Activated CD8-positive, alpha-beta T cell treated with anti-CD3 and anti-CD28 coated beads for 36 hours (primary cell): Measurements from ENCODE around the gene TRAPPC1. TPM values are rescaled to one million over a fixed set of nuclear protein-coding genes. Genes with fewer than 3 reads are reported as not detected.

Source experiments
- ATAC-seq: fragments of 200-7000 bp; cut with Tn5 transposase; one replicate; pipeline ENCODE4 v1.10.0; 2021; ENCODE audit warnings: mild to moderate bottlenecking, moderate library complexity
- CTCF ChIA-PET: fragments of 350-600 bp; sonication (Branson Sonifier 250); formaldehyde crosslinking; loops from one replicate; lab custom pipeline; 2021; ENCODE audit warnings: antibody characterized with exemption; lab: Charles Lee
- POLR2A ChIA-PET: fragments of 350-600 bp; sonication (Branson Sonifier 250); formaldehyde crosslinking; loops from one replicate; lab custom pipeline; 2021; ENCODE audit warnings: antibody characterized with exemption; lab: Charles Lee
- DNase-seq: peaks from one replicate; pipeline ENCODE4 v3.0.0-alpha.2; 2020
- H3K27ac Mint-ChIP-seq: one replicate; pipeline ENCODE4 v1.8.0; 2021; ENCODE audit warnings: mild to moderate bottlenecking, mixed read lengths
- H3K27me3 Mint-ChIP-seq: one replicate; pipeline ENCODE4 v1.8.0; 2021; ENCODE audit warnings: mixed read lengths
- H3K36me3 Mint-ChIP-seq: one replicate; pipeline ENCODE4 v1.8.0; 2021; ENCODE audit warnings: low read depth, mixed read lengths
- H3K4me1 Mint-ChIP-seq: one replicate; pipeline ENCODE4 v1.8.0; 2021; ENCODE audit warnings: low read depth, mixed read lengths
- H3K4me3 Mint-ChIP-seq: one replicate; pipeline ENCODE4 v1.8.0; 2021; ENCODE audit warnings: mild to moderate bottlenecking, moderate library complexity, mixed read lengths
- H3K9me3 Mint-ChIP-seq: one replicate; pipeline ENCODE4 v1.8.0; 2021; ENCODE audit warnings: mixed read lengths
- CTCF ChIP-seq: fragments of 200-600 bp; IDR thresholded peaks from one replicate; pipeline ENCODE4 v1.8.0; 2022; ENCODE audit warnings: antibody characterized with exemption, mild to moderate bottlenecking
- intact Hi-C: fragments of 100-400 bp; cut with micrococcal nuclease; formaldehyde crosslinking; loops from one replicate; pipeline ENCODE4 v1.10.0; 2022
- total RNA-seq, 2 experiments: library from RNA; stranded (reverse); gene quantifications; one replicate each; pipeline ENCODE4 v1.2.3, GENCODE V29; 2021

TRAPPC1 gene
- total RNA-seq, 2 experiments from 2014 or later = 140 to 143 TPM

- Mint-ChIP-seq H3K9me3 (no peaks in the 10 kb centered on the region), H3K36me3 (peaks cover 10% of the 10 kb centered on the region), H3K27ac (peak overlapping the region; percentile 83), H3K27me3 (no peaks in the 10 kb centered on the region), H3K4me3 (peak overlapping the region; percentile 69), H3K4me1 (peaks cover 6% of the 10 kb centered on the region)
- POLR2A ChIA-PET = interaction anchor here (1.7 kb wide), 1 partner anchor 199 kb away, joined by 3 read pairs; no protein-coding TSS in a partner anchor
- peak; percentile 30 for DNase-seq
- intact Hi-C loops = loop anchor here (5.0 kb wide), 1 partner anchor 42 kb away; no protein-coding TSS in a partner anchor
- CTCF ChIA-PET = no interaction called here
- no peak for TF ChIP-seq CTCF
- no peak for ATAC-seq
These were observed 47.0 kb downstream of the TRAPPC1 start for GRCh38 chr17:7884581-7885366.

- no peaks in the 10 kb centered on the region for H3K27me3 Mint-ChIP-seq
- peaks cover 5% of the 10 kb centered on the region for H3K36me3 Mint-ChIP-seq
- intact Hi-C loops = no loop called here
- DNase-seq (peak; percentile 72), ATAC-seq (no peak)
- TF ChIP-seq CTCF = no peak
- CTCF ChIA-PET = interaction anchor here (1.0 to 2.1 kb wide), 4 partner anchors 13 to 106 kb away, joined by 3 to 10 read pairs (median 6); no protein-coding TSS in a partner anchor
- H3K4me3 Mint-ChIP-seq = peak overlapping the region; percentile 70
- POLR2A ChIA-PET = interaction anchor here (0.6 to 2.1 kb wide), 6 partner anchors 11 to 125 kb away, joined by 3 to 12 read pairs (median 5); partner anchors contain the start of gene NAA38
- H3K4me1 Mint-ChIP-seq = no peaks in the 10 kb centered on the region
- no peaks in the 10 kb centered on the region for H3K9me3 Mint-ChIP-seq
- peak overlapping the region; percentile 88 for H3K27ac Mint-ChIP-seq
These were observed 47.9 kb downstream of the TRAPPC1 start for GRCh38 chr17:7883781-7884386.

GRCh38 chr17:7882629-7883028 lies 49.1 kb downstream of the TRAPPC1 start:
- DNase-seq (no peak), ATAC-seq (no peak)
- ChIA-PET CTCF (interaction anchor here (0.7 to 2.1 kb wide), 6 partner anchors 12 to 107 kb away, joined by 3 to 10 read pairs (median 3); no protein-coding TSS in a partner anchor), POLR2A (interaction anchor here (0.9 to 2.1 kb wide), 3 partner anchors 9 to 26 kb away, joined by 4 to 12 read pairs (median 8); partner anchors contain the start of gene NAA38)
- Mint-ChIP-seq H3K36me3 (peaks cover 5% of the 10 kb centered on the region), H3K4me1 (no peaks in the 10 kb centered on the region), H3K4me3 (no peak overlapping the region), H3K9me3 (no peaks in the 10 kb centered on the region), H3K27ac (no peak overlapping the region), H3K27me3 (no peaks in the 10 kb centered on the region)
- TF ChIP-seq CTCF = no peak
- intact Hi-C loops = no loop called here

- Mint-ChIP-seq H3K9me3 (no peaks in the 10 kb centered on the region), H3K27ac (no peak overlapping the region), H3K27me3 (no peaks in the 10 kb centered on the region), H3K36me3 (peaks cover 5% of the 10 kb centered on the region), H3K4me1 (peaks cover 2% of the 10 kb centered on the region), H3K4me3 (no peak overlapping the region)
- intact Hi-C loops = no loop called here
- ATAC-seq = no peak
- no peak for DNase-seq
- CTCF ChIA-PET = interaction anchor here (0.8 to 2.1 kb wide), 3 partner anchors 11 to 108 kb away, joined by 3 to 10 read pairs (median 8); no protein-coding TSS in a partner anchor
- POLR2A ChIA-PET = interaction anchor here (2.1 kb wide), 1 partner anchor 9 kb away, joined by 12 read pairs; no protein-coding TSS in a partner anchor
- no peak for TF ChIP-seq CTCF
These were observed 49.7 kb downstream of the TRAPPC1 start for GRCh38 chr17:7882068-7882467.
